Urothelium cell line (cell line): ENCODE data around the gene ARHGAP15.
"Not testable (repeated sequence)": the region's sequence is repeated elsewhere in the genome, so short reads cannot be mapped to it uniquely, and the experiment has no call there.

Experiments
- DNase-seq: peaks from one replicate; pipeline ENCODE4 v3.0.0; 2011; ENCODE audit warnings: low spot score, mixed read lengths
- FAIRE-seq: peaks from 2 replicates; lab custom pipeline; 2011; peaks lifted over from hg19 to GRCh38; lab: Jason Lieb, UNC

ARHGAP15 gene

GRCh38 chr2:143128681-143129580, at the start of gene ARHGAP15:
Gene ARHGAP15 (plus strand): TSS chr2:143129419.
- DNase-seq (no peak), FAIRE-seq (no peak)

GRCh38 chr2:143081616-143082015, 47.6 kb upstream of the ARHGAP15 start:
- DNase-seq (no peak), FAIRE-seq (no peak)

- FAIRE-seq (no peak), DNase-seq (peak; percentile 33)
Observed at GRCh38 chr2:143083636-143084035, 45.6 kb upstream of the ARHGAP15 start.

GRCh38 chr2:143084462-143084861, 44.8 kb upstream of the ARHGAP15 start:
- FAIRE-seq, result no peak
- DNase-seq, result no peak

GRCh38 chr2:143085125-143085784, 44.0 kb upstream of the ARHGAP15 start:
- no peak for FAIRE-seq
- DNase-seq, result no peak

- no peak for DNase-seq
- FAIRE-seq, result no peak
Observed at GRCh38 chr2:143087033-143087432, 42.2 kb upstream of the ARHGAP15 start.

- DNase-seq, result no peak
- FAIRE-seq, result no peak
Observed at GRCh38 chr2:143088388-143088787, 40.8 kb upstream of the ARHGAP15 start.

GRCh38 chr2:143089520-143089919, 39.7 kb upstream of the ARHGAP15 start:
- FAIRE-seq, DNase-seq: not testable (repeated sequence)

GRCh38 chr2:143110758-143111428, 18.3 kb upstream of the ARHGAP15 start:
- FAIRE-seq (no peak), DNase-seq (peak; percentile 46)

GRCh38 chr2:143117225-143117624, 12.0 kb upstream of the ARHGAP15 start:
- no peak for DNase-seq
- FAIRE-seq, result no peak

- FAIRE-seq (no peak), DNase-seq (no peak)
Observed at GRCh38 chr2:143121079-143121478, 8.1 kb upstream of the ARHGAP15 start.

GRCh38 chr2:143121957-143122356, 7.3 kb upstream of the ARHGAP15 start:
- FAIRE-seq, result no peak
- no peak for DNase-seq

GRCh38 chr2:143123911-143124310, 5.3 kb upstream of the ARHGAP15 start:
- no peak for FAIRE-seq
- DNase-seq, result no peak

GRCh38 chr2:143124445-143124844, 4.8 kb upstream of the ARHGAP15 start:
- FAIRE-seq, result no peak

GRCh38 chr2:143125717-143126116, 3.5 kb upstream of the ARHGAP15 start:
- DNase-seq (no peak), FAIRE-seq (no peak)

More at GRCh38 chr2:143124445-143124844, 4.8 kb upstream of the ARHGAP15 start:
- no peak for DNase-seq

GRCh38 chr2:143132355-143132754, 3.1 kb downstream of the ARHGAP15 start:
- FAIRE-seq, result no peak

GRCh38 chr2:143133783-143134182, 4.6 kb downstream of the ARHGAP15 start:
- FAIRE-seq (no peak), DNase-seq (no peak)

More at GRCh38 chr2:143132355-143132754, 3.1 kb downstream of the ARHGAP15 start:
- DNase-seq, result no peak

- no peak for FAIRE-seq
- DNase-seq, result no peak
Observed at GRCh38 chr2:143138292-143138691, 9.1 kb downstream of the ARHGAP15 start.

- DNase-seq (no peak), FAIRE-seq (no peak)
Observed at GRCh38 chr2:143139835-143140393, 10.7 kb downstream of the ARHGAP15 start.

- no peak for FAIRE-seq
- no peak for DNase-seq
Observed at GRCh38 chr2:143140864-143141661, 11.8 kb downstream of the ARHGAP15 start.
